ENCODE measurements around the gene HM13. TPM values are rescaled to one million over a fixed set of nuclear protein-coding genes. Genes with fewer than 3 reads are reported as not detected.
"Not testable (repeated sequence)": the region's sequence is repeated elsewhere in the genome, so short reads cannot be mapped to it uniquely, and the experiment has no call there.

The HM13 gene
- total RNA-seq = 10 to 100 TPM; 57.6 to 96.1 TPM
- polyA plus RNA-seq = 100 to 1,000 TPM; 102 to 210 TPM

DNA sequence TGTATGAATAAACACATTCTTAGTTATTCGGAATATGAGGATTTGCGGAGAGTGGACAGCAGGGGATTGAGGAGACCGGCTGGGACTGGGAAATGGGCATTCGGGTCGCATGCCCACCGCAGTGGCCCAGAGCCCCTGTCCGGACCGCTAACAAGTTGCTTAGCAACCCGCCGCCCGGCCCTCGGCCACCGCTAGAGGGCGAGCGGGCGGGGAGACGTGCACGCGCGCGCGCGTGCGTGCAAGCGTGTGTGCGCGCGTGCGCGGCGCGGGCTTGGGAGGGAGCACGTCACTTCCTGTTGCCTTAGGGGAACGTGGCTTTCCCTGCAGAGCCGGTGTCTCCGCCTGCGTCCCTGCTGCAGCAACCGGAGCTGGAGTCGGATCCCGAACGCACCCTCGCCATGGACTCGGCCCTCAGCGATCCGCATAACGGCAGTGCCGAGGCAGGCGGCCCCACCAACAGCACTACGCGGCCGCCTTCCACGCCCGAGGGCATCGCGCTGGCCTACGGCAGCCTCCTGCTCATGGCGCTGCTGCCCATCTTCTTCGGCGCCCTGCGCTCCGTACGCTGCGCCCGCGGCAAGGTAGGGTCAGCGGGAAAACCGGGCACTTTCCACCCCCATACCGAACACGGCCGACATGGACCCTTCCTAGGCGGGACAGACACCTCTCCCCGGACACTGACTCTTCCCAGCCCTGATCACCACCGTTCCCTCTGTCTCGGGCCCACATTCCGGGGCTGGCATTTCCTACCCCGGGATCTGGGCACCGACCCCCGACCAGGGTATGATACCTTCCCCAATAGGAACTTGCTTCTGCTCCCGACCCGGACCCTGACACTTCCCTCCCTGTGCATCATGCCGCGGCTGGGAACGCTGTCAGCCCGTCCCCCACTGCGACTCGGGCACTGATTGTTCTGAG lies at the start of gene HM13:
HM13 (plus strand) TSS at position 289 of the 918 bp plus-strand sequence; CDS start at position 399, 110 bp downstream.
- no peaks in the 10 kb centered on the region for H3K27me3 ChIP-seq (ENCODE audit: control insufficient read depth in 4 of 4, insufficient read depth in 4 of 4, low read length in 3 of 4)
- DNase-seq (ENCODE audit: low spot score) = peak; percentile 91
- no peak for TF ChIP-seq FOXA2 (IDR thresholded peaks at IDR 0.05)
- TF ChIP-seq GABPA (IDR thresholded peaks at IDR 0.05 in 1 of 2, conservative IDR thresholded peaks at IDR 0.05 in 1 of 2) = peak; percentile 57 to 88
- peak; percentile 93 for TF ChIP-seq CTCF (IDR thresholded peaks at IDR 0.05; ENCODE audit: low read depth, low read length, missing input control)
- TF ChIP-seq, protein P1, sequence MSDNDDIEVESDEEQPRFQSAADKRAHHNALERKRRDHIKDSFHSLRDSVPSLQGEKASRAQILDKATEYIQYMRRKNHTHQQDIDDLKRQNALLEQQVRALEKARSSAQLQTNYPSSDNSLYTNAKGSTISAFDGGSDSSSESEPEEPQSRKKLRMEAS (IDR thresholded peaks at IDR 0.05) = peak; percentile 62
- no peak for TF ChIP-seq RAD21 (IDR thresholded peaks at IDR 0.05)
- TF ChIP-seq YY1 (IDR thresholded peaks at IDR 0.05) = peak; percentile 38
- H3K4me3 ChIP-seq (ENCODE audit: low read depth in 1 of 3, low read length in 3 of 3) = peak within 1 kb of the TSS; percentile 88 to 100 (median 94)
- peak within 1 kb of the TSS; percentile 73 to 98 for H3K27ac ChIP-seq (ENCODE audit: low read depth in 1 of 2, low read length in 2 of 2)
- H3K9ac ChIP-seq (ENCODE audit: low read depth in 1 of 2, low read length in 2 of 2) = peak within 1 kb of the TSS; percentile 67 to 84
- H3K9me3 ChIP-seq (ENCODE audit: control insufficient read depth in 4 of 4, low read length in 3 of 4) = no peaks in the 10 kb centered on the region
- under 1% methylated on average over 86 of the region's 86 CpGs for WGBS
- H3K4me1 ChIP-seq (ENCODE audit: control insufficient read depth in 4 of 4, insufficient read depth in 4 of 4, low read length in 3 of 4) = peaks cover 5 to 28% (median 24%) of the 10 kb centered on the region in 4 donors
- no peaks in the 10 kb centered on the region for H3K36me3 ChIP-seq (ENCODE audit: control insufficient read depth in 4 of 4, insufficient read depth in 3 of 4, low read depth in 1 of 4, low read length in 3 of 4)

DNA sequence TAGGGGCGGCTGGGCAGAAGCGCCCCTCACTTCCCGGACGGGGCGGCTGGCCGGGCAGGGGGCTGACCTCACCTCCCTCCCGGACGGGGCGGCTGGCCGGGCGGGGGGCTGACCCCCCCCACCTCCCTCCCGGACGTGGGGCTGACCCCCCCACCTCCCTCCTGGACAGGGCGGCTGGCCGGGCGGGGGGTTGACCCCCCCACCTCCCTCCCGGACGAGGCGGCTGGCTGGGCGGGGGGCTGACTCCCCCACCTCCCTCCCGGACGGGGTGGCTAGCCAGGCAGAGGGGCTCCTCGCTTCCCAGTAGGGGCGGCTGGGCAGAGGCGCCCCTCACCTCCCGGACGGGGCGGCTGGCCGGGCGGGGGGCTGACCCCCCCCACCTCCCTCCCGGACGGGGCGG lies 43.3 kb upstream of the HM13 start:
- H3K27me3 ChIP-seq (ENCODE audit: control insufficient read depth in 4 of 4, insufficient read depth in 4 of 4, low read length in 3 of 4); DNase-seq (ENCODE audit: low spot score); H3K36me3 ChIP-seq (ENCODE audit: control insufficient read depth in 4 of 4, insufficient read depth in 3 of 4, low read depth in 1 of 4, low read length in 3 of 4); H3K9me3 ChIP-seq (ENCODE audit: control insufficient read depth in 4 of 4, low read length in 3 of 4); H3K4me1 ChIP-seq (ENCODE audit: control insufficient read depth in 4 of 4, insufficient read depth in 4 of 4, low read length in 3 of 4); H3K4me3 ChIP-seq (ENCODE audit: low read depth in 1 of 3, low read length in 3 of 3); H3K27ac ChIP-seq (ENCODE audit: low read depth in 1 of 2, low read length in 2 of 2); H3K9ac ChIP-seq (ENCODE audit: low read depth in 1 of 2, low read length in 2 of 2): not testable (repeated sequence)
- 95% methylated on average over 28 of the region's 33 CpGs for WGBS

DNA sequence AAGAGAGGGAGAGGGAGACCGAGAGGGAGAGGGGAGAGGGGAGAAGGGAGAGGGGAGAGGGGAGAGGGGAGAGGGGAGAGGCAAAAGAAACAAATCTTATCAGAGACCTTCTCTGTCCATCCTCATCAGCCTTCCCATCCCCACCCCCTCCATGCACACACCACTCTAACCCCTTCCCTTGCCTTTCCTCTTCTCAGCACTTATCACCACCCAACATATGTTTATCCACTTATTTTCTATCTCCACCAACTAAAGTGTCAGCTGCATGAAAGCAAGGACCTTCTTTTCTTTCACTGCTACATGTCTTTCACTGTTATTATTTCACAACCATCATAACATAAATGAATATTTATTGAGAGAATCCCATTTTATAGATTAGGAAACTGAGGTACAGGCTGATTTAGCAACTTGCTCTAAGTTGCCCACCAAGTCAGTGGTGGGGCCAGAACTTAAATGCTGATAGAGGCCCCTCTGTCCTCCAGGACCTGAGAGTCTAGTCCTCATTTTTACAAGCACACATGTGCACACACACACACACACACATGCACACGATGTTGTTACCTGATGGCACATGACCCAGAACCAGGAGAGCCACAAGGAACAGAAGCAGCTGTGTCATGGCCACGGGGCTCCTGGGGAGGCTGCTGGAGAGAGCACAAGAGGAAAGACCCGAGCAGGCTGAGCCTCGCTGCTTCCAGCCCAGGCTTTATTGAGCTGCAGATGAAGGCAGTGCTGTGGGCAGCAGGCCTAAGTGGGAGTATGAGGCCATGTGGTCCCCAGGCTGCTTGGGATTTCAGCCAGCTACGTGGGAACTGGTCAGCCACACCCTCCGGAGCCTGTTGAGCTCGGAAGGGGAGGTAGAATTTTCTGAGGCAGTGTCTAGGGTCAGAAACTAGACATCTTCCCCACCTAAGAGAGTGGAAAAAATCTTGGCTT lies 41.6 kb upstream of the HM13 start:
- TF ChIP-seq SP1 (IDR thresholded peaks at IDR 0.05) = no peak
- no peaks in the 10 kb centered on the region for H3K9me3 ChIP-seq (ENCODE audit: control insufficient read depth in 4 of 4, low read length in 3 of 4)
- WGBS = 72% methylated on average over 7 of the region's 8 CpGs
- no peak overlapping the region for H3K9ac ChIP-seq (ENCODE audit: low read depth in 1 of 2, low read length in 2 of 2)
- no peak overlapping the region for H3K27ac ChIP-seq (ENCODE audit: low read depth in 1 of 2, low read length in 2 of 2)
- no peaks in the 10 kb centered on the region for H3K36me3 ChIP-seq (ENCODE audit: control insufficient read depth in 4 of 4, insufficient read depth in 3 of 4, low read depth in 1 of 4, low read length in 3 of 4)
- H3K4me1 ChIP-seq (ENCODE audit: control insufficient read depth in 4 of 4, insufficient read depth in 4 of 4, low read length in 3 of 4) = peaks cover 0 to 8% (median under 1%) of the 10 kb centered on the region in 4 donors
- no peak overlapping the region for H3K4me3 ChIP-seq (ENCODE audit: low read depth in 1 of 3, low read length in 3 of 3)
- peaks cover 3 to 12% (median 8%) of the 10 kb centered on the region in 4 donors for H3K27me3 ChIP-seq (ENCODE audit: control insufficient read depth in 4 of 4, insufficient read depth in 4 of 4, low read length in 3 of 4)
- DNase-seq (ENCODE audit: low spot score) = no peak

Data from liver (tissue), 9 donors.